Measurements from ENCODE around the gene PAPOLG.

Gene PAPOLG

GRCh38 chr2:60756097-60757087 lies at the start of gene PAPOLG:
Gene PAPOLG, plus strand, starts transcription at chr2:60756268. Its CDS starts 211 bp downstream, at chr2:60756479.
- peak; percentile 93 for DNase-seq

DNA sequence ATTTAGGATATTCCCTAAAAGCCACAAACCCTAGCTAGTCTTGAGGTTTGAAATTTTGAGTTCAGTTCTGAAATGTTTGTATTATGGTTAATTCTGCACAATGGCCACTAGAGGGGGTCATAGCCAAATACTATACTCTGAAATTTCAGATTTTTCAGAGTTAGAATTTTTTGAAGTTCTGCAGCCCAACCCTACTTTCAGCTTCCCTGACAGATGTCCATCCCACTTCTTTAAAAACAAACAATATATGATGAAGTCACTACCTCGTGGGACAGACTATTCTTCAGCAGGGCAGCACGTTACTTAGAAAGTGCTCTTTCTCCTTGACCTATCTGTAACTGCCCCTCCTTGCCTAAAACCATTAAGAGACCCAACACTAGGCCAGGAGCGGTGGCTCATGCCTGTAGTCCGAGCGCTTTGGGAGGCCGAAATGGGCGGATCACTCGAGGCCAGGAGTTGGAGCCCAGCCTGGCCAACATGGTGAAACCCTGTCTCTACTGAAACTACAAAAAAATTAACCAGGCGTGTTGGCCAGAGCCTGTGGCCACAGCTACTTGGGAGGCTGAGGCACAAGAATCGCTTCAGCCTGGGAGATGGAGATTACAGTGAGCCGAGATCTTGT lies 48.2 kb upstream of the PAPOLG start:
- peak; percentile 40 for DNase-seq

DNA sequence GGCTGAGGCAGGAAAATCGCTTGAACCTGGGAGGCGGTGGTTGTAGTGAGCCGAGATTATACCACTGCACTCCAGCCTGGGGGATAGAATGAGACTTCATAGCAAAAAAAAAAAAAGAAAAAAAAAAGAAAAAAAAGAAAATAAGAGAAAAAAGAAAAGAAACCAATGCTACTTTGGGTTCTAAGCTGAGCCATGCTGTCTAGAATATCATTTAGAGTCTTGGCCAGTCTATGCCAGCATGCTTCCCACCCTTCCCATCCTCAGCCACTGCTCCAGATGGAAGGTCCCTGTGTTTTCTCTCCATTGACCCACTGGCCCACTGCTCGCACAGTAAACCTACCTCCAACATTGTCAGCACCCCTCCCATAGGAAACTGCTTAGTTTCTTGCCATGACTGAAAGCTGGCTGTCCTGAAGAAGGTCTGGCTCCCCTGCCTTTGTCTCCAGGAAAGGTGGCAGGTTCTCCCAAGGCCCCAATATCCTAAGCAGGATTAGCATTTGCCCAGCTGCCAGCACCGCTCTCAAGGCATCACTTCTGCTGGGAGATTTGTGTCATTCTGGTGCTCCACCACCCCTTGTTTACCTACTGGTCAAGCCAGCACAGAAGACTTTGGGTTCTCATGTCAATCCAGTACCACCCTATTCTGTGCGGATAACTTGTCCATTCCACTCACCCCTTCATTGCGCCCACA lies 47.3 kb upstream of the PAPOLG start:
- DNase-seq, result no peak

DNA sequence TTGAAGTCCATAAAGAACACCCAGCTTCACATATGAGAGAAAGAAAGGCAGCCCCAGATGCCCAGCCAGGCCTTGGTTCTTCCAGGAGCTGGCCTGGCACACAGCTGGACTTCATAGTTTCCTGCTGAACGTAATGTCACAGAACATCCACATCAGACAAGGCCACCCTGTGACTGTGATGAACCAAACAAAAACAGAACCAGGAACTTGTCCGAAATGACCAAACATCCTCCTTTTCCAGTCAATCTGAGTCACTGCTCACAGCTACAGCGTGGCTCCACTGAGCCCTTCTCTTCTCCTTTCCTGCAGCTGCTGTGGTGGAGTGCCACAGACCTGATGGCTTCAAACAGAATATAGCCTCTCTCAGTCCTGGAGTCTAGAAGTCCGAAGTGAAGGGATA lies 45.4 kb upstream of the PAPOLG start:
- no peak for DNase-seq

GRCh38 chr2:60715561-60715960 lies 40.5 kb upstream of the PAPOLG start:
- no peak for DNase-seq

- no peak for DNase-seq
Observed at GRCh38 chr2:60717691-60718090, 38.4 kb upstream of the PAPOLG start.

GRCh38 chr2:60719331-60719730 lies 36.7 kb upstream of the PAPOLG start:
- no peak for DNase-seq

- DNase-seq, result no peak
Observed at GRCh38 chr2:60725466-60725865, 30.6 kb upstream of the PAPOLG start.

DNA sequence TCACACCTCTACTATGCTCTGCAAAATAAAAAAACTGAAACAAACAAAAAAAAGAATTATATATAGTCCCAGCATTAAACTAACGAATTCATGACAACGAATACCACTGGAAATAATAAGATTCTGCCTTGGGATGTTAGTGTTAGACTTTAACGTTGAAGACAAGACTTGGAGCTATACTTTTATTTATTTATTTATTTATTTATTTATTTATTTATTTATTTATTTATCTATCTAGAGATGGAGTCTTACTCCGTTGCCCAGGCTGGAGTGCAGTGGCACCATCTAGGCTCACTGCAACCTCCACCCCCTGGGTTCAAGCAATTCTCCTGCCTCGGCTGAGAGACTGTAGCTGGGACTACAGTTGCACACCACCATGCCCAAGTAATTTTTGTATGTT lies 27.2 kb upstream of the PAPOLG start:
- no peak for DNase-seq

GRCh38 chr2:60735496-60736250 lies 20.4 kb upstream of the PAPOLG start:
- peak; percentile 53 for DNase-seq

DNA sequence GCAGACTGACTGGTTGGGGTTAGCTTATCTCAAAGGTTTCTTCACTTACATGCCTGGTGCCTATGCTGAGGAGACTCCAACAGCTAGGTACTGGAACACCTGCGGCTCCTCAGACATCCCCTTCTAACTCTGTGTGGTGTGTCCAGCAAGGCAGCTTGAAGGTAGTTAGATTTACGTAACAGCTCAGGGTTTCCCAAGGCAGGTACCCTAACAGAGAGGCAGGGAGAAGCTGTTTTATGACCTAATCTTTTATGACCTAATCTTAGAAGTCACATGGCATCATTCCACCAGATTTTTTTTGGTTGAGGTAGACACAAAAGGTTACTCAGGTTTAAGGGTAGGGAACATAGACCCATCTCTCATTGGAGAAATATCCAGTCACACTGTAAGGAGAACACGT lies 17.4 kb upstream of the PAPOLG start:
- DNase-seq, result no peak

GRCh38 chr2:60739156-60739555 lies 16.9 kb upstream of the PAPOLG start:
- no peak for DNase-seq

DNA sequence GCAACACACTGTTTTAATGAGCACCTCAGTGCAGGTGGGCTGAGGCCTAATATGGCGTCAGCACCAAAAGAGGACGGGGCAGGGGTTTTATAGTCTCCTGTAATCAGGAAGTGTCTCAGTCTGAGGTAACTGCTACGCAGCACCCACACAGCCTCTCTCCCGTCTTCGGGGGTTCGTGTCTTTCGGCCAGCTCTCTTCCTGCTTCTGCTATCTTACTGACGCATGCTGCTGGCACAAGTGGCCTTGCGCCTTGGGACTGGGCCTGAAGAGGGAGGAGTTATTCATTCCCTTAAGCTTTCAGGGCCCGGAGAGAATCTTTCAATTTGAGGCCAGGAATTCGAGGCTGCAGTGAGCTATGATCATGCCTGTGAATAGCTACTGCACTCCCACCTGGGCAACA lies 14.5 kb upstream of the PAPOLG start:
- no peak for DNase-seq

GRCh38 chr2:60742419-60742818 lies 13.6 kb upstream of the PAPOLG start:
- DNase-seq, result no peak

DNA sequence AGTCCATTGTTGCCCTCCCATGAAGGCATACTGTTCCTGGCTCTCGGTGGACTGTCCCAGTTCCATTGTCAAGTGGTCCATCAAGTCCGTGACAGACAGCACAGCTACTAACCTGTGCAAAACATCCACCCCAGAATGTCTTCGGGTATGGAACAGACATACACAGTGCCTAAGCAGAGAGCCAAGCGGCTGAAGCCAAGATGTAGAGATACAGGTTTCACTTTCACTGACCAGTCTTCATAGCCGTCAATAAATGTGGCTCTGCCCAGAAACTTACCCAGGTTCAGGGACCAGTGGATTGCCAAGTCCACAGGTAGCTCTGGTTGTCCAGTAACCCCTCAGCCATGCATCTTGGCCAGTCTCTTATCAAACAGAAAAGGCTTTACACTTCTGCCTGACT lies 10.7 kb upstream of the PAPOLG start:
- DNase-seq, result no peak

- DNase-seq, result no peak
Observed at GRCh38 chr2:60745761-60746160, 10.3 kb upstream of the PAPOLG start.

DNA sequence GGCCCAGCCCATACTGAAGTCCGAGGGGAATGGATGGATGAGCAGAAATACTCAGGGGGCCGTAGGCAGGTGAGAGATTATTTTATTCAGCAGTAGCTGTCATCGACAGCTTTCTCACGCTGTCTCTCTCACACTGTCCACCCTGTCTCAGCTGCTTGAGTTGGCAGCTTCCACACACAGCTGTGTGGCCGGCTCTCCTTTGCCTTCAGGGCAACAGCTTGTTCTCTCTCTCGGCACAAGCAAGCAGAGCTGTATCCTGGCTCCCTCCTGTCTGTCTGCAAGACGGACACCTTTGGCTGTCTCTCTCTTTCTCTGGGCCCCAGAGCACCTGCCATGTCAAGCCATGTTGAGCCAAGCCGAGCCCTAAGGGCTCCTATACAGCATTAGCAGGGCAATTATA lies 9.8 kb upstream of the PAPOLG start:
- no peak for DNase-seq

DNA sequence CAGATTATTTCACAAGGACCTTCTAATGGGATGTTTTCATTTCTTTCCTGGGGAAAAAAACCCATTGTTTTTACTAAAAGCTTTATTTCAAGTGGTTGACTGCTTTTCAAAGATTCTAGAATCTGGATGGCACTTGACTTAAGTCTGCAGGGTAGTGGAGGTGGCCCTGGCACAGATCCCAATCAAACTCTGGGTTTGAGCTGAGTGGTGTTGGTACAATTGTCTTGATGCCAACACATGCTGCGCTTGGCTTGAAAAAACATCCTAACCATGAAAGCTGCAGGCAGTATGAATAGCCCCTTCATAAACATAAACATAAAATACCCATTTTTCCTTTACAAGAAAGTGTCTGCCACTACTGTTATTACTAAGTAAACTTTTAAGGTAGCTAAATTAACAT lies 3.6 kb downstream of the PAPOLG start:
- no peak for DNase-seq

GRCh38 chr2:60764736-60765534 lies 8.9 kb downstream of the PAPOLG start:
- DNase-seq, result no peak

- DNase-seq, result no peak
Observed at GRCh38 chr2:60766283-60766682, 10.2 kb downstream of the PAPOLG start.

DNA sequence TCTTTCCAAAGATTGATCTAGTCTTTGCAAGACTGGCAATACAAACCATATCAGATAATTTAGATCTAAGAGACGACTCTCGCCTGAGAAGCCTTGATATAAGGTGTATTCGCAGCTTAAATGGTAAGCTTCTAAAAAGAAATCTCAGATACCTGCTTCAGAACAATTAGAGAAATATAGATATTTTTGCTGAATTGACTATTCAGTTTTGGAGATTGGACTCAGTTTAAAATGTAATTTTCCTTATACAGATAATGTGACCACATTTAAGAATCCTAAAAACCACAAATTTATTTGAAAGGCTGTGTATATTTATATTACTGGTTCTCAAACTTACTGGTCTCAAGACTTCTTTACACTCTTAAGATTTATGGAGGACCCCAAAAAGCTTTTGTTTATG lies 15.4 kb downstream of the PAPOLG start:
- DNase-seq, result no peak

- DNase-seq, result no peak
Observed at GRCh38 chr2:60775048-60775639, 19.1 kb downstream of the PAPOLG start.

Data from retina (tissue), 1 donor.